Measurements from ENCODE around the gene CCDC88A.

CCDC88A gene

GRCh38 chr2:55330541-55331297, 88.9 kb downstream of the CCDC88A start:
- ChIA-PET CTCF (no interaction called here), POLR2A (no interaction called here)
- TF ChIP-seq, protein P1, sequence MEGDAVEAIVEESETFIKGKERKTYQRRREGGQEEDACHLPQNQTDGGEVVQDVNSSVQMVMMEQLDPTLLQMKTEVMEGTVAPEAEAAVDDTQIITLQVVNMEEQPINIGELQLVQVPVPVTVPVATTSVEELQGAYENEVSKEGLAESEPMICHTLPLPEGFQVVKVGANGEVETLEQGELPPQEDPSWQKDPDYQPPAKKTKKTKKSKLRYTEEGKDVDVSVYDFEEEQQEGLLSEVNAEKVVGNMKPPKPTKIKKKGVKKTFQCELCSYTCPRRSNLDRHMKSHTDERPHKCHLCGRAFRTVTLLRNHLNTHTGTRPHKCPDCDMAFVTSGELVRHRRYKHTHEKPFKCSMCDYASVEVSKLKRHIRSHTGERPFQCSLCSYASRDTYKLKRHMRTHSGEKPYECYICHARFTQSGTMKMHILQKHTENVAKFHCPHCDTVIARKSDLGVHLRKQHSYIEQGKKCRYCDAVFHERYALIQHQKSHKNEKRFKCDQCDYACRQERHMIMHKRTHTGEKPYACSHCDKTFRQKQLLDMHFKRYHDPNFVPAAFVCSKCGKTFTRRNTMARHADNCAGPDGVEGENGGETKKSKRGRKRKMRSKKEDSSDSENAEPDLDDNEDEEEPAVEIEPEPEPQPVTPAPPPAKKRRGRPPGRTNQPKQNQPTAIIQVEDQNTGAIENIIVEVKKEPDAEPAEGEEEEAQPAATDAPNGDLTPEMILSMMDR (IDR thresholded peaks at IDR 0.05; ENCODE audit: control extremely low read depth, extremely low read depth, low read depth, missing control alignments) = no peak
- no peak for DNase-seq (ENCODE audit: extremely low spot score)

- TF ChIP-seq, protein P1 (IDR thresholded peaks at IDR 0.05; ENCODE audit: control extremely low read depth, extremely low read depth, low read depth, missing control alignments) = no peak
- DNase-seq (ENCODE audit: extremely low spot score) = no peak
- CTCF ChIA-PET = interaction anchor here (1.1 to 1.6 kb wide), 2 partner anchors 9 to 12 kb away, joined by 3 to 6 read pairs; no protein-coding TSS in a partner anchor
- POLR2A ChIA-PET = no interaction called here
These were observed 92.0 kb downstream of the CCDC88A start for GRCh38 chr2:55327470-55328230.

- TF ChIP-seq, protein P1 (IDR thresholded peaks at IDR 0.05; ENCODE audit: control extremely low read depth, extremely low read depth, low read depth, missing control alignments) = no peak
- ChIA-PET POLR2A (no interaction called here), CTCF (interaction anchor here (1.2 to 1.4 kb wide), 2 partner anchors 12 to 20 kb away, joined by 3 to 6 read pairs; no protein-coding TSS in a partner anchor)
- DNase-seq (ENCODE audit: extremely low spot score) = no peak
These were observed 104.7 kb downstream of the CCDC88A start for GRCh38 chr2:55314985-55315384.

- CTCF ChIA-PET = interaction anchor here (0.6 to 2.2 kb wide), 6 partner anchors 9 to 25 kb away, joined by 3 to 5 read pairs (median 3); no protein-coding TSS in a partner anchor
- TF ChIP-seq, protein P1 (IDR thresholded peaks at IDR 0.05; ENCODE audit: control extremely low read depth, extremely low read depth, low read depth, missing control alignments) = no peak
- DNase-seq (ENCODE audit: extremely low spot score) = peak; percentile 50
- POLR2A ChIA-PET = no interaction called here
These were observed 108.2 kb downstream of the CCDC88A start for GRCh38 chr2:55311444-55311870.

- ChIA-PET POLR2A (no interaction called here), CTCF (interaction anchor here (1.1 kb wide), 1 partner anchor 13 kb away, joined by 3 read pairs; no protein-coding TSS in a partner anchor)
- no peak for DNase-seq (ENCODE audit: extremely low spot score)
- TF ChIP-seq, protein P1 (IDR thresholded peaks at IDR 0.05; ENCODE audit: control extremely low read depth, extremely low read depth, low read depth, missing control alignments) = no peak
These were observed 110.2 kb downstream of the CCDC88A start for GRCh38 chr2:55309446-55309845.

GRCh38 chr2:55302241-55302640, 117.4 kb downstream of the CCDC88A start:
- peak; percentile 34 for DNase-seq (ENCODE audit: extremely low spot score)
- TF ChIP-seq, protein P1 (IDR thresholded peaks at IDR 0.05; ENCODE audit: control extremely low read depth, extremely low read depth, low read depth, missing control alignments) = no peak
- CTCF ChIA-PET = interaction anchor here (1.2 kb wide), 1 partner anchor 9 kb away, joined by 3 read pairs; no protein-coding TSS in a partner anchor
- POLR2A ChIA-PET = no interaction called here
